HG02840 (cell line): ENCODE measurements around the gene TTPAL.

Source experiments
- ATAC-seq: cut with Tn5 transposase; IDR thresholded peaks from one replicate; pipeline ENCODE4 v1.9.1; 2021; ENCODE audit warnings: mild to moderate bottlenecking, moderate library complexity, moderate number of reproducible peaks; ENCODE audit not compliant: unreplicated experiment, low FRiP score

TTPAL gene

DNA sequence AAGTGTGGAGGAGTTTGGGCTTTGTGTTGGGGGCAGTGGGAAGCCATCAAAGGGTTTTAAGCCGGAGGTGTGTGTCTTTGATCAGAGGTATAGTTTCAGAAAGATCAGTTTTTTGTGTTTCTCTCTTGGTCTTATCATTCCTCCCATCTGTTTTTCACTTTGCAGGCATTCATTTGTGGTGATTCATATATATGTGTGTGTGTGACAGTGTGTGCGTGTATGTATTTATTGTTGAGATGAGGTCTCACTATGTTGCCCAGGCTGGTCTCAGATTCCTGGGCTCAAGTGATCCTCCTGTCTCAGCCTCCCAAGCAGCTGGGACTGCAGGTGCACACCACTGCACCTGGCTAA, 57.3 kb downstream of the TTPAL start:
- ATAC-seq, result no peak

DNA sequence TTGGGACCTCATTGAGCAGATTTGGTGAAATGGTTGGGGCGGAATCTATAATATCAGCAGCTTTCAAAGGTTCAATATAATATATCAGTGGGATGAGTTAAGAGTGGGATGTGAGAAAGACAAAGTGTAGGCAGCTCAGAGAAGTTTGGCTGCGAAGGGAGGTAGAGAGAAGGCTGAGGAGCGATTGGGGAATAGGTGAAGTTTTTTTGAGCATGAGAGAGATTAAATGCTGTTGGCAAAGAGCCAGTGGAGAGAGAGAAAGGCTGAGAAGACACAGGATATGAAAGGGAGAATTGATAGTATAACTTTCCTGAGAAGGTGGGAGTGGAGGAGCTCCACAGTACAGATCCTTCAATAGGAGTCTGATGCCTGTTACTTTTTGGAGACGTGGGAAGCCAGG, 58.3 kb downstream of the TTPAL start:
- no peak for ATAC-seq

DNA sequence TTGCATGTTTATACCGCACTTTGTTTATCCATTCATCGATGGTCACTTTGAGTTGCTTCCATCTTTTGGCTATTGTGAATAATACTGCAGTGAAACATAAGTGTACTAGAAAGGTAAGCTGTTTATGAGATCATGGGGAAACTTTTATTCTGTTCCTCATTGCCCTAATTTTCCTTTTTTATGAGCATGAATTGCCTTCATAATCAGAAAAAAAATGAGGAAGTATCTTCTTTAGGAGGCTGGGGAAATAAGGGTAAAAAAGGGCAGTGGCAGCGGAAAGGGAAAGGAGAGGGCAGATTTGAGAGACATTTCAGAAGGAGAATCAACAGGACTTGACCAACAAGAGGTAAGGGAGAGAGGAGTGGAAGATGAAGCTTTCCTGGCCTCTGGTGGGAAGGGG, 60.5 kb downstream of the TTPAL start:
- no peak for ATAC-seq

DNA sequence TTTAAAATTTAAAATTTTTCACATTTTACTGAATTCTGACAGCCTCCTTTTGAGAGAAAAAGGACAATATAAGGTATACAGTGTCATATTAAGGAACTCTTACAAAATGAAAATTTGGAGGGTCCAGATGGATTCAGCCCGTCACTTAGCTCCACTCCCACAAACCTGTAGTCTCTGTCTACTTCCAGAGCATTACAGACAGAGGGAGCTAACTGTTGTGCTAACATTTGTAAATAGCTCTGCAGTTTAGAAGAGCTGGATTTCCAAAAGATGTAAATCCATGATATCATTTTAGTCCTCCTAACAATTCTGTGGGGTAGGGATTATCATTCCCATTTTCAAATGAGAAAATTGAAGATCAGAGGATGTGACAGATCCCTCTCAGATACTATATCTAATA, 62.3 kb downstream of the TTPAL start:
- no peak for ATAC-seq

DNA sequence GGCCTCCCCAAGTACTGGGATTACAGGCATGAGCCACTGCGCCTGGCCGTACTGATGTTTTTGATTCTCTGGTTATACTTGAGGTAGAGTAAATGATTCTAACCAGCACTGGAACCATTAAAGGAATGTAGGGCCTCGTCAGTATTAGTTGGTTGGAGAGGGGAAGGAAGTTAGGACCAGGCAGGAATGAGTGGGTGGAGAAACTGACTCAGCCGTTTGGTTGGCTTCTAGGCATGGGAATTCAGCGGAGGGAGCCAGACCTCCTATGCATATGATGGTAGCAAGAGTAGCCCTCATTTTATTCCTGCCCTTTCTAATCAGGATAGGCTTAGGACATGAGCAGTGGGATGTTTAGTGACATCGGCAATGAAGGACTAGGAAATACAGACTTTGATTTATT, 65.2 kb downstream of the TTPAL start:
- ATAC-seq, result no peak

DNA sequence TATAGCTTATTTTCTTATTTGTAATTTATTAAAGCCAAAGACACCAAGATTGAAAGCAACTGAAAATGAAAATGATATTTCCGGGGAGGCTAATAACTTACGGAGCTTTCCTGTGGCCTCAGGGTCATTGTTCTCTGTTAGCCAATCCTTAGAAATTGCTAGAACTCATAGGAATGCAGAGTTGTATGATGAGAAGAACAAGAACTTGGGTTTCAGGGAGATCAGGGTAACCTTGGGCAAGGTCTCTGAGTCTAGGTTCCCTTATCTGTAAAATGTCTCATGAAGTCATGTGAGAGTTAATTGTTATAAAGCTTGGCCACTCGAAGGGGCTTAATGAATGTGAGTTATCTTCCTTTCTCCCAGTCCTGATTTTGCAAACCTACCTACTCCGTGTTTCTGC, 66.3 kb downstream of the TTPAL start:
- no peak for ATAC-seq

DNA sequence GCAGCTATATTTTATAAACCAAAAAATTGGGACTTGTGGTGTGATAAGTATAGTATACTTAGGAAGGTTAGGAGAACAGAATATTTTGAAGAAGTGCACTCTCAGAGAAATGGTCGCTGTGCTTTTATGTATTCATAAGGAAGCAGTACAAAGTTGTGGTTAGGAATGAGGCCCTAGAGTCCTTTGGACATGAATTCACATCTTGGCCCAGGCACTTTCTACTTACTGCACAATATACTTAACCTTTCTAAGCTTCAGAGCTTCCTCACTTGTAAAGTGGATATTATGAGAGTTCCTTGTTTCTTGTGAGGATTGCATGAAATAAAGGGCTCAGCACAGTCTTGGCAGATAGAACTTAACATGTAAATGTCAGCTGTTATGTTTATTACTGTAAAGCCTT, 67.2 kb downstream of the TTPAL start:
- ATAC-seq, result no peak

DNA sequence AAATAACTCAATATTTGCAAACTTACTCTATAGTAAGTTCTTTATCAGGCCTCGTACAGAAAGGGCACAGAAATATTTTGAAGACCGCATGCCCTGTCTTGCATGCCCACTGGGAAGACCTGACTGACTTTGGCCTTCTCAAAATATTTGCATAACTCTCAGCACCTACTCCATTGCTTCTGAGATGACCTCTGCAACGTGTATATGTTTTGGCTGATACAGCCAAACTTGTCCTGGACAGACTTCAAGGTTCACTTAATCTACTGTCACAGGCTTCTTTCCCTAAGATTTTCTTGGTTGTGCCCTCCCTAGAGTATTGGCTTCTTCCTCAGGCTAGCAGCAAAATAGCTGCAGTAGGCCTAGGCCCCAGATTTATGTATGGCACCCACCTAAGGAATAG, 67.7 kb downstream of the TTPAL start:
- ATAC-seq, result no peak
